Central memory CD4-positive, alpha-beta T cell (primary cell): ENCODE measurements around the gene DOCK4.

Experiments
- DNase-seq: peaks from one replicate; pipeline ENCODE4 v3.0.0; 2022

The DOCK4 gene

GRCh38 chr7:112073530-112073929 is 132.7 kb downstream of the DOCK4 start:
- DNase-seq = no peak

DNA sequence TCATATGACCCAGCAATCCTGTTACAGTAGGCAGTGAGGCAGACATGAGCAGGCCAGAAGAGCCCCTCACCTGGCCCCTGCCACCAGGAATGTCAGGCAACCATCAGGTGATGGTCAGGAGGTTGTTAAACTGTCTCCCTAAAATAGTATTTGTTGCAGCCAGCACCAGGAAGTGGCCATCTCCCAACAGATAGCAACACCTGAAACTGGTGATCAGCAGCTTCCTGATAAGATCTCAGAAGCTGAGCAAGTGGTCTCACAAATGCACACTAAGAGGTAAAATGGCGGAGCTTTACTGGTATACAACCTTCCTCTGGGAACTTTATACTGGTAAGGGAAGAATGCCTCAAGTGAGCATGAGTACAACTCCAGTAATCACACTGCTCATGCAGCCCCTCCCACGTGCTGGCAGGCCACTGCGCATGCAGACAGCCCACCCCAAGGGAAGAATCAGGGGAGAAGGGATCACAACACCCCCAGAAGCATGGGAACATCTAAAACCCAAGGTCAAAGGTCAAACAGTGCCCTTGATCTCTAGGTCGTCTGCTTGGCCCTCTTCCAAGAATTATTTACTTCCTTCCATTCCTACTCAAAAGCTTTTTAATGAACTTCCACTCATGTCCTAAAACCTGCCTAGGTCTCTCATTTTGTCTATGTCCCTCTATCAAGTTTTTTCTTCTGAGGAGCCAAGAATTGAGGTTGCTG is 133.5 kb downstream of the DOCK4 start:
- DNase-seq = no peak

- DNase-seq = no peak
Measured at GRCh38 chr7:112071856-112072255, 134.3 kb downstream of the DOCK4 start.

DNA sequence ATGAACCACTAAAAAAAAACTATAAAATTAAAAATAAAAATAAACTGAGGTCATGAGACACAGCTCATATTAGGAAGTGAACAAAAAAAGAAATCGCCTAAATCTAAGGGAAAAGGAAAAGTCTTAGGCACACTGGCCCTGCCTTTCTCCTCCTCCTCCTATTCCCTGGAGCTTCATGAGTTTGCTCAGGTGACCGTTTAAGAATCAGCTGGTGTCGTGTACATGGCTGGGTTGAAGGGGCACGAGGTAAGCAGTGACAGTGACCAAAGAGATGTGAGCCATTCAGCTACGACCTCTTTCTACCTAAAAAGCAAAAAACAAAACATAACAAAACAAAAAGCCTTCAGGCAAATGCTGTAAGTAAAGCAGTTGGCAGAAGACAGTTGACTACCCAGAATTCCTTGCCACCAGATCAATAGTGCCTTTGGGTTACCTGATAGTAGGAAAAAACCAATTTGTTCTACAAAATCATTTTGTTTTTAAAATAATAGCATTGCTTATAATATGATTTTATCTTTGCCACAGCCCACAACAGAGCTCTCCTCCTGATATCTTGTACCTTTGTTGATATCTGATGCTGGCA is 135.4 kb downstream of the DOCK4 start:
- no peak for DNase-seq

- no peak for DNase-seq
Measured at GRCh38 chr7:112069879-112070321, 136.3 kb downstream of the DOCK4 start.

DNA sequence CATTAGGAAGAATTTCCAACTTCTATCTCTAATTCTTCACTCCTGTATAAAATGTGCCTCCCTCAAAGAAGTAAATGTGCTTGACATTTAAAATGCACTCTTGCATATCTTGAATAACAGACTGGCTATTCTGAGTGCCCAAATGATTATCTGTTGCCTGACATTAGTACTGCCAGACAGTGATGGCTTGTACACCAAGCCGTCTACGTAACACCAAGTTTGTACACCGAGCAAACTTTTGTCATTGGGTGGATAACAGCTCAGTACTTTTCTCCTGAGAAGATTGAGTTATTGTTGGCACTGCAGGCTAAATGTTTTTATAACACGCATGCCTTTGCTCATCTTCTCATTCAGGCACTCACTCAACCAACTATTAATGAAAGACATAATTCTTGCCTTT is 137.2 kb downstream of the DOCK4 start:
- no peak for DNase-seq

DNA sequence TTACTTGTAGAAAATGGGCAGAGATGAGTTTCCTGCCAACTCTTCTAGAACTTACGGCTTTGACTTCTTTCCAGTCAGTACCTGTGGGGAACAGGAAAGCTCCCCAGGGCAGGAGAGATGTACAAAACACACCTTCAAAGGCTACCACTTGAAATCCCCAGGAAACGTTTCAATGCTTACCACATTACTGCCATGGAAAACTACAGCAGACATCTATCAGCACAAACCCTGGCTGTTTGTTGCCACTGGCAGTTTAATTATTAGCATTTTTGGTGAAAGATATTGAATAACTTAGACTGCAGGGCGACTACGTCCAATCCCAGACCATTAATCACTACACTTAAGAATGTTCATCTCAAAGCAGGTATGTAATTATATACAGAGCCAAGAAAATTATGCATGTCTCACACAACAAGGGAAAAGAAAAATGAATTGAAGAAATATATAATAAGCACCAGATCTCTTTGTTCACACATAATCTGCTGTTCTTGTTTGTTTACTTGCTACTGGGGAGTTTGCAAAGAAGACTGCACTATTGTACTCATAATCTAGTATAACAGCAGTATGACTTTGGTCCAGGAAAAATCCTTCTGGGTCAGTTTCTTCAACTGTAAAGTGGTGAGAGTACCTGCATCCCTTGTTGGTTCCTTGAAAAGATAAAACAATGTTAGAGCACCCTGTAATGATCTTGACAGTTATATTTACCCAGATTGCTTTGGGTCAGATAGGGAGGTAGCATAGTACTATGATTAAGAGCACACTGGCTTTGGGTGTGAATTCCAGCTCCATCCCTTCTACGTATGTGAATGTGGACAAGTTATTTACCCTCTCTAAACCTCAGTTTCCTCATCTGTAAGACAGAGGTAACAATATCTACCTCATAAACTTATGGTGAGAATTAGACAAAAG is 138.3 kb downstream of the DOCK4 start:
- no peak for DNase-seq

- no peak for DNase-seq
Measured at GRCh38 chr7:112067200-112067599, 139.0 kb downstream of the DOCK4 start.

DNA sequence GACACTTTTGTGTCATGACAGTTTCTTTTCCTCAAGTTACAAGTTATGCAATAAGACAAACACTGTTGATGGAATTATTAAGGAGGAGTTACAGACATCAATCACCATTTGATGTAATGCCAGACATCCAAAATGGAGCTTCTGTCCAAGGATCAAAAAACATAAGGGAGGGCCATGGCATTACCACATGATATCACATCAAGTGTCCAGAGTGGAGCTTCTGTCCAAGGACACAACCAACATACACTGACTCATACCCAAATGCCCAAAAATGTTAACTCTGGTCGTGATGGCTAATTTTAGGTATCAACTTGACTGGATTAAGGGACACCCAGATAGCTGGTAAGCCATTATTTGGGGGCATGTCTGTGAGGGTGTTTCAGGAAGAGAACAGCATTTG is 140.4 kb downstream of the DOCK4 start:
- no peak for DNase-seq

DNA sequence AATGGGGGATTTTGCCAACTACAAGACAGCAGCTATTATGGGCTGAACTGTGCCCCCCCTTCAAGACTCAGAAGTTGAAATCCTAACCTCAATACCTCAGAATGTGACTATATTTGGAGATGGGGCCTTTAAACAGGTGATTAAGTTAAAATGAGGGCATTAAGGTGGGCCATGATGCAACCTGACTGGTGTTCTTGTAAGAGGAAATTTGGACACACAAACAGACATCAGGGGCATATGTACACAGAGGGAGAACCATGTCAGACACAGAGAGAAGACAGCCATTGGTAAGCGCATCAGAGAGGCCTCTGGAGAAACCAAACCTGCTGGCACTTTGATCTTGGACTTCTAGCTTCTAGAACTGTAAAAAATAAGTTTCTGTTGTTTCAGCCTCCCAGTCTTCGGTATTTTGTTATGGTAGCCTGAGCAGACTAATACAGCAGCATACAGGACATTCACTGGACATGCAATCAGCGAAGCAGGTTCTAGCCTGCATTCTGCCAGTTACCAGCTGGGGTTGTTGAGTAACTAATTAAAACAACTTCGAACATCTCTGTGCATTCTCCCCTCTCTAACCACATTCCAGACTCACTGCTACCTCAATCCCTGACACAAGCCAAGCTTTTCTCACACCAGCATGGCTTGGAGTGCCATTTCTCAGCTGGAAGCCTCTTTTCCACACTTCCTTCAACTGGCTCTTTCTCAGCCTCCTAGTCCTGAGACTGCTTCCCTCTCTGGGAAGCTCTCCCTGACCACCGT is 141.4 kb downstream of the DOCK4 start:
- no peak for DNase-seq

DNA sequence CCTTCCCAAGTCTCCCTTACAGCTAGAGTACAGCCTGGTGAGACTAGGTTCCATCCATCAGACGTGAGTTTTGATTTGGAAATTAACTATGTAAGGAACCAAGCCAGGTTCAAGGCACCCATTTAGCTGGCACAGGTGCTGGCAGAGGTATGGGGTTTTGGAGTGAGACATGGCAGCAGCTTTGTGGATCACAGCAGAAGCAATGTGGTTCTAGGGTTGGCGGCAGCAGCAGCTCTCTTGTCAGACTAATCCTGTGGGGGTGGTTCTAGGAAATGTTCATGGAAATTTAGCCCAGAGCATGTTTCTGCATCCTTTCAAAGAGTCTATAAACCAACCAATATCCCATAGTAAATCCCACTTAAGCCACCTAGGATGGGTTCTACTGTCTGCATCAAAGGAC is 142.2 kb downstream of the DOCK4 start:
- DNase-seq = no peak

DNA sequence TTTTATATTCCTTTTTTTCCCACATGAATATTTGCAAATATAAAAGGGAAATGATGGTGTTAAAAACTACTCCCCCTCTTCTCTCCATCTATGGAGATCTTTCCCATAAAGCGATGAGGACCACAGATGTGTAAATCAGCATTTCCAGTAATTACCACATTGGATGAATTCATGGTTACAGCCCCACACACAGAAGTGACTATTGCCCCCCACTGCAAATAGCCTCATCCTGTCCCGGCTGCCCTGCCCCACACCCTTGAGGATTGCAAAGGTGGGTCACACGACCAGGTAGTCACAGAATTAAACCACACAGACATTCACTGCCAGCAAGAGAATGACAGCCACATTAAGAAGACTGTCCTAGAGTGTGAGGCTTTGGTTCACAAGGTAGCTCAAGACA is 145.1 kb downstream of the DOCK4 start:
- DNase-seq = no peak

DNA sequence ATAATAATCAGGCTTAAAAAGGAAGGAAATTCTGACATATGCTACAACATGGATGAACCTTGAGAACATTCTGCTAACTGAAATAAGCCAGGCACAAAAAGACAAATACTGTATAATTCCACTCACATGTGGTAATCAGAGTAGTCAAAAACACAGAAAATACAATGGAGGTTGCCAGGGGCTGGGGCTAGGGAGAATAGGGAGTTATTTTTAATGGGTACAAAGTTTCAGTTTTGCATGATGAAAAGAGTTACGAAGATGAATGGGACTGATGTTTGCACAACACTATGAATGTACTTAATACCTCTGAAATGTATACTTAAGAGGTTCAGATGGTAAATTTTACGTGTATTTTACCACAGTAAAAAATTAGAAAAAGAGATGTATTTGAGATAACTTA is 145.6 kb downstream of the DOCK4 start:
- no peak for DNase-seq

GRCh38 chr7:112059675-112060074 is 146.5 kb downstream of the DOCK4 start:
- DNase-seq = no peak

DNA sequence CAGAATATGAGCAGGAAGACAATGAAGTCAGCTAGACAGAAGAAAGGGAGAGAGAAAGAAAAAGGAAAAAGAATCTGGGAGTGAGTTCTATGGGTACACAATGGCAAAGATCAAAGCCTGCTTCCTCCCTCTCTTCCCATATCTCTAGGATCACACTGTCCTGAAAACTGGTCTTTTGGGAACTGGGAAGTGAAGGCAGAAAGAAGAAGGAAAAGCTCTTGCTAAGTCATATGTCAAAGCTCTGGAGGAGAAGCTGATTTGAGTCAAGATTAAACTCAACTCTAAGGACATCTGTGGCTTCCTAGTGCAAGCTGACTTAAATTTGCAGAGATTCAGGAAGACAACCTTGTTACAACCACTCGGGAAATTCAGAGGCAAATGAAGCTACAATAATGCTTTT is 147.5 kb downstream of the DOCK4 start:
- DNase-seq = no peak

DNA sequence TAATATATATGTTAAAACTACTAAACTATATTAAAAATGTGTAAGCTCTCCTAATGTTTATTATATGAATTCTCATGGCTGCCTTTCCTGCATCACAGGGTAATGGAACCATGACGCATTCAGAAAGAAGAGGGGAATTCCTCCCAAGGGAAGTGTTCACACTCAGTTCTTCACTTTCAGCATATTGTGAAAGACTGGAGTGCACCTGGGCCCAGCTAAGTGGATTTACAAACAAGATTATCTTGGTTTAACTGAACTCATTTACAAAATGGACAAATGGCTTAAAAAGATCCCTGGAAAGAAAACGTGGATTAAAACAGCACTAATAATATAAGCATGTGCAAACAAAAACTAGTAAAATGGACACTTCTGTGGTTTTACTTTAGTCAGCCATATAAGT is 149.8 kb downstream of the DOCK4 start:
- no peak for DNase-seq

DNA sequence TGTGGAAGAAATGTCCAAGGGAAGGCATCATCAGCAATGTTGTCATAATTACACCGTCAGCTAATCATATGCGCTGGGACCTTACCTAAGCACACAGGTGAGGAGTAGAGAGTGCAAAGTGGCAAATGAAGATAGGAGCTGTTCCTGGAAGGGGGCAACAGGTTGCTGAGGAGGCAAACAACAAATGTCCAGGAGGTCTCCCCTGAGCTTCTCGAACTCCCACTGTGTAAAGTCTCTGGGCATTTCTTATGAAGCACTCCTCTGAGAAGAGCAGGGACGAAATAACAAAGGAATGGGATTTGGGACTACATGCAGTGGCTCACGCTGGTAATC is 152.5 kb downstream of the DOCK4 start:
- no peak for DNase-seq

- DNase-seq = no peak
Measured at GRCh38 chr7:112052993-112053736, 153.0 kb downstream of the DOCK4 start.

DNA sequence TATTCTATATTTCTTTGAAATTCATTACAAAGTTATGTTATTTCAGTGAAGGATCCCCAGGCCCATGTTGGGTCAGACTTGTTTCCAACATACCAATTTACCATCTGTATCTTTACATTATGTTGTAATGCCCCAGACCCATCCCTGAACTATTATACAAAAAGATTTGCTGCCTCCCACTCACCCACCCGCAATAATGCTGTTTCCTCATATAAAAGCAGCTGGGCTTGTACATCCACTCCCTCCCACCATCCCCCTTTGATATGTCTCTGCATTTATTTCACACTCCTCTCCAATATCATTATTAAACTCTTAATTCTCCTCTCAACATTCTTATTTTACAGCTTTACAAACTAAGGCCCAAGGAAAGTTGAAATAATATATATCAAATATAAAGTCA is 153.7 kb downstream of the DOCK4 start:
- no peak for DNase-seq

GRCh38 chr7:112050250-112050881 is 155.8 kb downstream of the DOCK4 start:
- no peak for DNase-seq

DNA sequence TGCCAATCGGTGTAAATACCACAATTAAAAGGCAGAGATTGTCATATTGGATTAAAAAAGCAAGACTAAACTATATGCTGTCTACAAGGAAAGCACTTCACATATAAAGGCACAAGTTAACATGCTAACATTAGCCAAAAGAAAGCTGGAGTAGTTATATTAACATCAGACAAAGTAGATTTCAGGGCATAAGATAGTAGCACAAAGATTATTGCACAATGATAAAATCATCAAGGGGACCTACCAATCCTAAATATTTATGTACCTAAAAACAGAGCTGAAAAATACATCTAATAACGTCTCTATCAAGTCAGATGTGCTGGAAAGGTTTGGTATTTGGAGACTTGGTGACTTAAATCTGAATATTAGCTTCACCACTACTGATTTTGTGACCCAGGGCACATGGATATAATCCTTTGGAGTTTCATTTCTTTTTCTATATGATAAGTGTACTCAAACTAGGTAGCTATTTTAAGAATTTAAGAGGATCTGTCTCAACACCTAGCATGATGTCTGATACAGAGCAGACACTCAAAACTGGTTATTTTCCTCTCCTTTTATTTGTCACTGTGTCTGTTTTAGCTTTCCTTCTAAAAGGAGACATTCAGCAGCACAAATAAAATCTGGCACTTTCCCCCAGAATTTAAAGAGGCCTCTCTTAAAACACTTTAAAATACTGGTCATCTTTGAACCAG is 156.5 kb downstream of the DOCK4 start:
- no peak for DNase-seq
